Measurements from ENCODE around the gene KCNQ4. TPM values are rescaled to one million over a fixed set of nuclear protein-coding genes. Genes with fewer than 3 reads are reported as not detected.

The KCNQ4 gene
- total RNA-seq, 1 experiment from 2014 or later = 1.4 TPM

GRCh38 chr1:40784141-40784770 lies 669 bp downstream of the KCNQ4 start:
- no peak for DNase-seq
- peak overlapping the region; percentile 71 to 88 for H3K4me3 Mint-ChIP-seq
- H3K27ac Mint-ChIP-seq = no peak overlapping the region

More at GRCh38 chr1:40784141-40784770, 669 bp downstream of the KCNQ4 start:
- Histone ChIP-seq H3K23ac (ENCODE audit: insufficient read length, low read depth, low read length) (no peak overlapping the region), H3K56ac (ENCODE audit: insufficient read length, low read depth, low read length) (no peak overlapping the region), H3K23me2 (ENCODE audit: insufficient read length, low read depth, low read length, poor library complexity, severe bottlenecking) (peaks cover 17% of the 10 kb centered on the region), H3K27me3 (ENCODE audit: insufficient read depth, low read length) (peaks cover 9% of the 10 kb centered on the region; the same call in 1 of the 2 replicates), H2BK15ac (ENCODE audit: low read depth, low read length) (no peak overlapping the region), H2BK12ac (ENCODE audit: insufficient read length, low read depth, low read length) (no peak overlapping the region), H3K27ac (ENCODE audit: insufficient read length, low read depth, low read length) (no peak overlapping the region), H3K4me1 (ENCODE audit: insufficient read depth, low read length) (no peaks in the 10 kb centered on the region), H2AFZ (ENCODE audit: low read length) (no peak overlapping the region), H4K20me1 (ENCODE audit: control insufficient read depth, insufficient read depth, insufficient read length) (no peaks in the 10 kb centered on the region), H3K4me2 (ENCODE audit: insufficient read depth, insufficient read length, low read length) (peak overlapping the region; percentile 43), H4K8ac (replicated peaks; ENCODE audit: insufficient read length, low read depth, low read length) (no peak overlapping the region), H3K9me3 (ENCODE audit: control insufficient read depth, low read depth, low read length) (no peaks in the 10 kb centered on the region), H2AK5ac (ENCODE audit: insufficient read length, low read length) (no peak overlapping the region), H2BK5ac (ENCODE audit: insufficient read length, low read length) (no peak overlapping the region), H3K4ac (ENCODE audit: low read depth, low read length) (no peak overlapping the region), H3K14ac (ENCODE audit: insufficient read depth, low read length) (no peak overlapping the region), H2BK20ac (ENCODE audit: low read depth, low read length, poor library complexity, severe bottlenecking) (no peak overlapping the region), H3T11ph (ENCODE audit: low read length) (no peak overlapping the region), H3K9ac (ENCODE audit: extremely low read depth, insufficient read length, low read length) (no peak overlapping the region), H3K18ac (ENCODE audit: insufficient read length, low read depth, low read length) (no peak overlapping the region), H3K79me1 (ENCODE audit: insufficient read depth, low read depth, low read length, poor library complexity, severe bottlenecking) (no peaks in the 10 kb centered on the region), H4K5ac (ENCODE audit: insufficient read length, low read depth, low read length) (no peak overlapping the region), H3K79me2 (ENCODE audit: insufficient read depth, low read length) (no peaks in the 10 kb centered on the region), H2BK120ac (ENCODE audit: low read depth, low read length, poor library complexity, severe bottlenecking) (no peak overlapping the region), H4K91ac (ENCODE audit: insufficient read length, low read depth, low read length) (no peak overlapping the region)
- TF ChIP-seq CTCF (conservative IDR thresholded peaks at IDR 0.05) = no peak
- H3K27me3 Mint-ChIP-seq (ENCODE audit: low read depth) = peaks cover 65% of the 10 kb centered on the region
- peaks cover 11 to 28% of the 10 kb centered on the region in 2 experiments for H3K4me1 Mint-ChIP-seq
- no peaks in the 10 kb centered on the region for H3K9me3 Mint-ChIP-seq
- H3K36me3 Mint-ChIP-seq (ENCODE audit: insufficient read depth in 1 of 3, low read depth in 3 of 3) = no peaks in the 10 kb centered on the region; a peak in 1 of 7 replicates
- no CpG with 5 or more reads among the region's 63 CpGs for WGBS (ENCODE audit: extremely low coverage, insufficient read length, low lambda C conversion rate)
